ENCODE measurements around the gene CCR7.
A peak's percentile ranks its signal among the peaks of the same experiment; 100 is the strongest.
"Not testable (repeated sequence)": the region's sequence is repeated elsewhere in the genome, so short reads cannot be mapped to it uniquely, and the experiment has no call there.

Gene CCR7

DNA sequence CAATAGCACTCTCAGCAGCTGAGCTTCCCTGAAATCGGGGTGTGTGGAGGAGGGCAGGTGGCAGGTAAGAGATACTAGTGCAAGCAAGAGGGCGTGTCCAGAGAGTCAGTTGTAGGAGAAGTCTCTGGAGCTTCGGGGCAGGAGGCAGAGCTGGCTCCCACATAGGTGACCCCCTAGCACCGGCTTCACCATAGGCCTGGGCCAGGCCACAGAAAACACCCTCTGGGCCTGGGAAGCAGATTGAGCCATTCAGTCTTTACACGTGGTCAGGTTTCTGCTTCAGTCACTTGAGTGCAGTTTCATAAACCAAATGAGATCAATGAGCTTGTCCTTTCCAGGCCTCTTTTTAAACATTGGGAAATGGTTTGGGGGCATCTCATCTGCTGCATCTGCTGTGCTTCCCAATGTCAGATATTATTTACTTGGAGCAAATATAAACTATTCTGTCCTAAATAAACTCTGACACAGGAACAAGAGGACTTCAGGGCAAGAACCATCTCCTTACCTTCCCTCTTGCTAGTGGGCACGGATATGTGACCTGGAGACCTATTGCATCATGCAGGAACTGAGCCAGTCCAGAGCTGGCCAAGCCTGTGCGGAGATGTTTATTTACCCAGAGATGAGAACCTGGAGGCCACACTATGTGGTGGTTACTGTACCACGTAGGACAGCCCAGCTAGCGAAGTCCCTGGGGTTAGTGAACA lies 16.1 kb downstream of the CCR7 start:
- TF ChIP-seq, protein P1, sequence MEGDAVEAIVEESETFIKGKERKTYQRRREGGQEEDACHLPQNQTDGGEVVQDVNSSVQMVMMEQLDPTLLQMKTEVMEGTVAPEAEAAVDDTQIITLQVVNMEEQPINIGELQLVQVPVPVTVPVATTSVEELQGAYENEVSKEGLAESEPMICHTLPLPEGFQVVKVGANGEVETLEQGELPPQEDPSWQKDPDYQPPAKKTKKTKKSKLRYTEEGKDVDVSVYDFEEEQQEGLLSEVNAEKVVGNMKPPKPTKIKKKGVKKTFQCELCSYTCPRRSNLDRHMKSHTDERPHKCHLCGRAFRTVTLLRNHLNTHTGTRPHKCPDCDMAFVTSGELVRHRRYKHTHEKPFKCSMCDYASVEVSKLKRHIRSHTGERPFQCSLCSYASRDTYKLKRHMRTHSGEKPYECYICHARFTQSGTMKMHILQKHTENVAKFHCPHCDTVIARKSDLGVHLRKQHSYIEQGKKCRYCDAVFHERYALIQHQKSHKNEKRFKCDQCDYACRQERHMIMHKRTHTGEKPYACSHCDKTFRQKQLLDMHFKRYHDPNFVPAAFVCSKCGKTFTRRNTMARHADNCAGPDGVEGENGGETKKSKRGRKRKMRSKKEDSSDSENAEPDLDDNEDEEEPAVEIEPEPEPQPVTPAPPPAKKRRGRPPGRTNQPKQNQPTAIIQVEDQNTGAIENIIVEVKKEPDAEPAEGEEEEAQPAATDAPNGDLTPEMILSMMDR (IDR thresholded peaks at IDR 0.05; ENCODE audit: low read depth, low read length, missing control alignments): no peak
- in situ Hi-C loops (cut with HindIII; ENCODE audit: low sequenced_read_pairs): no loop called here
- H3K4me3 ChIP-seq (ENCODE audit: low read depth, low read length): no peak overlapping the region
- DNase-seq (ENCODE audit: low read depth): peak; percentile 64

DNA sequence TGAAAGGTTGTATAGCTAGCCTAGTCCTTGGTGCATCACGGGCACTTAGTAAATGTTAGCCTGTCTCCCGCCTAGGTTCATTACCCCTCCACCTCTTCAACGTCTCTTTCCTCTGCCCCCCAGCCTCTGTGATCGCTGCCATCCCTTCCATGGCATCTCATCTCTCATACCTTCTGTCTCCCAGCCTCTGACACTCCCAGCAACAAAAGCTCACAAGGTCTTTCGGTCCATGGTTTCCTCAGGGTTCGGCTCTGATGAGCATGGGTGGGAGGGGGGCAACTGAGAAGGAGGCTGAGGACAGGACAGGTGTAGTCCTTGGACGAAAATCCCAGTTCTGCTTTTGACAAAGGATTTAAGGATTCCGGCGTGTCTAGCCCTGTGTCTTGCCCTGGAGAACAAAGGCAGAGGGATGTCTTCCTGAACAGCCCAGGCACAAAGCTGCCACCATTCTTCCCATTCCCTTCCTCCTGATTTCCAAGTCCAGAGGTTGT lies 16.7 kb downstream of the CCR7 start:
- no peak for DNase-seq (ENCODE audit: low read depth)

GRCh38 chr17:40547785-40548478 lies 17.3 kb downstream of the CCR7 start:
- TF ChIP-seq, protein P1 (IDR thresholded peaks at IDR 0.05; ENCODE audit: low read depth, low read length, missing control alignments): no peak
- in situ Hi-C loops (cut with HindIII; ENCODE audit: low sequenced_read_pairs): no loop called here
- no peak for DNase-seq (ENCODE audit: low read depth)
- no peak overlapping the region for H3K4me3 ChIP-seq (ENCODE audit: low read depth, low read length)

More for the DNA sequence above, 16.7 kb downstream of the CCR7 start:
- in situ Hi-C loops (cut with HindIII; ENCODE audit: low sequenced_read_pairs): no loop called here
- no peak overlapping the region for H3K4me3 ChIP-seq (ENCODE audit: low read depth, low read length)
- TF ChIP-seq, protein P1 (IDR thresholded peaks at IDR 0.05; ENCODE audit: low read depth, low read length, missing control alignments): no peak

DNA sequence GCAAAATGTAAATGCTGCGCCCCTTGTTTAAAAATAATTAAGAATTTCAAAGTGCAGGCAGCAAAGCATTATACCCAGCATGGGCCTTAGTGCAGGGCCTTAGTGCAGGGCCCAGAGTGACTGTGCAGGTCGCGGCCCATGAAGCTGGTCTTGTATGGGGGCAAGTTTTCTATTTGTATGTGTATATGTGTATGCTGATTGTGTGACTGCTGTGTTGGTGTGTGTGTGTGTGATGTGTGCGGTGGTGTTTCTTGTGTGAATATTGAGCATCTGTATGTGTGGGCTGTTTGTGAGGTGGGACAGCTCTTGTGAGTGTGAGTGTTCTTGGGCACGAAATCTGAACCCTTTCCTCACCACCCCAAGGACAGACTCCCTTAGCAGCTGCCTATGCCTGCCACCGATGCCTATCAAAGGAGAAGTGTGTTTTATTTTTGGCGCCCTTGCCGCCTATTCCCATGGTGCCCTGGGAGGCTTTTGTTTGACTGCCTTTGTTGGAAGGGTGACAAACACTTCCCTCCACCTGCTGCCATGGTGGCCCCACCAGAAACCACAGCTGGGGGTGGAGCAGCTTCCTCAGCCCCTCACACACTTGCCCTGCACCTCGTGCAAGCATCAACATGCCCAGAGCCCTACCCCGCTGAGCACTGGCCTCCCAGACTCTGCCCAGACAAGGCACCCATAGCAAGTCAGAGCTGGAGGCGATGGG lies 18.0 kb downstream of the CCR7 start:
- no peak for DNase-seq (ENCODE audit: low read depth)

DNA sequence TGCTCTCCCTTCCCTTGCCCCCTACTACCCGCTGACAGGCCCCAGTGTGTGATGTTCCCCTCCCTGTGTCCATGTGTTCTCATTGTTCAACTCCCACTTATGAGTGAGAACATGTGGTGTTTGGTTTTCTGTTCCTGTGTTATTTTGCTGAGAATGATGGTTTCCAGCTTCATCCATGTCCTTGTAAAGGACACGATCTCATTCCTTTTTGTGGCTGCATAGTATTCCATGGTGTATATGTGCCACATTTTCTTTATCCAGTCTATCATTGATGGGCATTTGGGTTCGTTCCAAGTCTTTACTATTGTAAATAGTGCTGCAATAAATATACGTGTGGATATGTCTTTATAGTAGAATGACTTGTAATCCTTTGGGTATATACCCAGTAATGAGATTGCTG lies 18.8 kb downstream of the CCR7 start:
- DNase-seq (ENCODE audit: low read depth); in situ Hi-C loops (cut with HindIII; ENCODE audit: low sequenced_read_pairs); H3K4me3 ChIP-seq (ENCODE audit: low read depth, low read length): not testable (repeated sequence)

More for the DNA sequence above, 18.0 kb downstream of the CCR7 start:
- no peak overlapping the region for H3K4me3 ChIP-seq (ENCODE audit: low read depth, low read length)
- in situ Hi-C loops (cut with HindIII; ENCODE audit: low sequenced_read_pairs): no loop called here
- TF ChIP-seq, protein P1 (IDR thresholded peaks at IDR 0.05; ENCODE audit: low read depth, low read length, missing control alignments): no peak

GRCh38 chr17:40545660-40546059 lies 19.6 kb downstream of the CCR7 start:
- DNase-seq (ENCODE audit: low read depth): no peak
- H3K4me3 ChIP-seq (ENCODE audit: low read depth, low read length): no peak overlapping the region
- in situ Hi-C loops (cut with HindIII; ENCODE audit: low sequenced_read_pairs): no loop called here
- TF ChIP-seq, protein P1 (IDR thresholded peaks at IDR 0.05; ENCODE audit: low read depth, low read length, missing control alignments): no peak

Measured in astrocyte of the cerebellum (primary cell).